ENCODE measurements around the gene AGAP1.
"Not testable (repeated sequence)": the region's sequence is repeated elsewhere in the genome, so short reads cannot be mapped to it uniquely, and the experiment has no call there.

The AGAP1 gene

GRCh38 chr2:235754357-235755207 lies 260.7 kb downstream of the AGAP1 start:
- DNase-seq: no peak

GRCh38 chr2:235756491-235756890 lies 262.6 kb downstream of the AGAP1 start:
- DNase-seq: no peak

GRCh38 chr2:235757212-235757611 lies 263.4 kb downstream of the AGAP1 start:
- no peak for DNase-seq

- no peak for DNase-seq
Observed at GRCh38 chr2:235757640-235758039, 263.8 kb downstream of the AGAP1 start.

- DNase-seq: no peak
Observed at GRCh38 chr2:235762832-235763598, 269.2 kb downstream of the AGAP1 start.

- DNase-seq: no peak
Observed at GRCh38 chr2:235763816-235764215, 270.0 kb downstream of the AGAP1 start.

GRCh38 chr2:235764478-235764877 lies 270.6 kb downstream of the AGAP1 start:
- DNase-seq: not testable (repeated sequence)

GRCh38 chr2:235765181-235765820 lies 271.5 kb downstream of the AGAP1 start:
- DNase-seq: peak in 29 of 56 donors; percentile 7 to 74 (median 40)

GRCh38 chr2:235766278-235766677 lies 272.4 kb downstream of the AGAP1 start:
- peak in 34 of 56 donors; percentile 6 to 81 (median 44) for DNase-seq

GRCh38 chr2:235768606-235769005 lies 274.8 kb downstream of the AGAP1 start:
- DNase-seq: no peak

- peak in 1 of 56 donors; percentile 24 for DNase-seq
Observed at GRCh38 chr2:235769046-235769445, 275.2 kb downstream of the AGAP1 start.

- no peak for DNase-seq
Observed at GRCh38 chr2:235770909-235771820, 277.3 kb downstream of the AGAP1 start.

GRCh38 chr2:235773188-235773928 lies 279.5 kb downstream of the AGAP1 start:
- no peak for DNase-seq

GRCh38 chr2:235774153-235774870 lies 280.5 kb downstream of the AGAP1 start:
- DNase-seq: no peak

- no peak for DNase-seq
Observed at GRCh38 chr2:235776531-235776930, 282.7 kb downstream of the AGAP1 start.

- DNase-seq: peak in 44 of 56 donors; percentile 12 to 86 (median 41)
Observed at GRCh38 chr2:235779444-235779896, 285.6 kb downstream of the AGAP1 start.

- DNase-seq: no peak
Observed at GRCh38 chr2:235780401-235780800, 286.6 kb downstream of the AGAP1 start.

- DNase-seq: no peak
Observed at GRCh38 chr2:235781775-235782174, 287.9 kb downstream of the AGAP1 start.

- DNase-seq: no peak
Observed at GRCh38 chr2:235784788-235785187, 290.9 kb downstream of the AGAP1 start.

All from nucleus accumbens (tissue), 56 donors.